GM12891 (cell line): ENCODE results near the gene SLC22A23.

ENCODE experiments used
- POLR2A ChIP-seq: IDR thresholded peaks from 2 replicates; pipeline ENCODE4 v1.6.1; 2011; ENCODE audit warnings: low read depth, low read length, control low read depth
- POLR2AphosphoS5 ChIP-seq: IDR thresholded peaks from 2 replicates; pipeline ENCODE4 v1.6.1; 2011; ENCODE audit warnings: low read depth, low read length, control low read depth
- TAF1 ChIP-seq: IDR thresholded peaks from 2 replicates; pipeline ENCODE4 v1.6.1; 2011; ENCODE audit warnings: low read depth, low read length, control low read depth

GRCh38 chr6:3427687-3428085 lies 29.2 kb downstream of the SLC22A23 start:
- TF ChIP-seq POLR2A: no peak
- TF ChIP-seq TAF1: no peak
- TF ChIP-seq POLR2AphosphoS5: no peak
